NCI-H1930 (cell line): ENCODE measurements around the gene PTPRD.

Source experiments
- DNase-seq, 2 experiments: peaks; one replicate each; lab custom pipeline; 2025; lab: John Stamatoyannopoulos, UW

The PTPRD gene

GRCh38 chr9:8647824-8648223, 1965.0 kb downstream of the PTPRD start:
- DNase-seq, result no peak

GRCh38 chr9:8644571-8644970, 1968.2 kb downstream of the PTPRD start:
- DNase-seq, result no peak

- DNase-seq, result no peak
These were observed 1968.9 kb downstream of the PTPRD start for GRCh38 chr9:8643896-8644295.

- DNase-seq, result no peak
These were observed 1969.3 kb downstream of the PTPRD start for GRCh38 chr9:8643464-8643863.

GRCh38 chr9:8640761-8641160, 1972.0 kb downstream of the PTPRD start:
- no peak for DNase-seq

GRCh38 chr9:8637626-8638025, 1975.2 kb downstream of the PTPRD start:
- DNase-seq, result no peak

GRCh38 chr9:8633784-8634183, 1979.0 kb downstream of the PTPRD start:
- no peak for DNase-seq

- no peak for DNase-seq
These were observed 1980.3 kb downstream of the PTPRD start for GRCh38 chr9:8632493-8632892.

- DNase-seq, result no peak
These were observed 1984.0 kb downstream of the PTPRD start for GRCh38 chr9:8628791-8629190.

- peak; percentile 69 to 84 for DNase-seq
These were observed 1984.7 kb downstream of the PTPRD start for GRCh38 chr9:8627976-8628679.

- no peak for DNase-seq
These were observed 1989.9 kb downstream of the PTPRD start for GRCh38 chr9:8622871-8623270.

- DNase-seq, result no peak
These were observed 1990.5 kb downstream of the PTPRD start for GRCh38 chr9:8622222-8622802.

GRCh38 chr9:8621416-8621815, 1991.4 kb downstream of the PTPRD start:
- no peak for DNase-seq

- DNase-seq, result no peak
These were observed 1996.4 kb downstream of the PTPRD start for GRCh38 chr9:8616414-8616813.

GRCh38 chr9:8614926-8615440, 1997.8 kb downstream of the PTPRD start:
- peak in 1 of 2 experiments; percentile 18 for DNase-seq

GRCh38 chr9:8613346-8613825, 1999.4 kb downstream of the PTPRD start:
- no peak for DNase-seq

GRCh38 chr9:8611153-8611552, 2001.6 kb downstream of the PTPRD start:
- DNase-seq, result no peak

GRCh38 chr9:8610256-8610655, 2002.5 kb downstream of the PTPRD start:
- no peak for DNase-seq

- DNase-seq, result no peak
These were observed 2007.7 kb downstream of the PTPRD start for GRCh38 chr9:8605096-8605495.

GRCh38 chr9:8604201-8604600, 2008.6 kb downstream of the PTPRD start:
- DNase-seq, result no peak

GRCh38 chr9:8600914-8601680, 2011.7 kb downstream of the PTPRD start:
- no peak for DNase-seq

- no peak for DNase-seq
These were observed 2012.9 kb downstream of the PTPRD start for GRCh38 chr9:8599937-8600336.

GRCh38 chr9:8589476-8589875, 2023.3 kb downstream of the PTPRD start:
- DNase-seq, result no peak
